ENCODE measurements around the gene SELENOO. TPM values are rescaled to one million over a fixed set of nuclear protein-coding genes. Genes with fewer than 3 reads are reported as not detected.
"Not testable (repeated sequence)": the region's sequence is repeated elsewhere in the genome, so short reads cannot be mapped to it uniquely, and the experiment has no call there.

The SELENOO gene
- total RNA-seq = 12.7 TPM
- long read RNA-seq, transcript SELENOO-201 (9 exons, 2,315 nt) = major isoform, 32 of 65 reads
- long read RNA-seq, partial matches to known transcripts = 7 of 65 reads
- long read RNA-seq, other reads (novel, unspliced or antisense) = 26 of 65 reads

GRCh38 chr22:50200461-50201190 lies at the start of gene SELENOO:
Gene SELENOO (plus strand): TSS chr22:50201011. CDS start chr22:50201037, 26 bp downstream.
- DNase-seq (ENCODE audit: low spot score) = peak; percentile 95
- intact Hi-C loops (cut with DNase I) = loop anchor here (10.0 kb wide), 2 partner anchors 236 to 266 kb away; partner anchors contain the start of gene PIM3

GRCh38 chr22:50151571-50152537 lies 49.0 kb upstream of the SELENOO start:
- DNase-seq (ENCODE audit: low spot score) = no peak
- intact Hi-C loops (cut with DNase I) = no loop called here

- intact Hi-C loops (cut with DNase I) = no loop called here
- no peak for DNase-seq (ENCODE audit: low spot score)
Observed at GRCh38 chr22:50153056-50153755, 47.6 kb upstream of the SELENOO start.

GRCh38 chr22:50153756-50154140 lies 47.1 kb upstream of the SELENOO start:
- intact Hi-C loops (cut with DNase I) = no loop called here
- no peak for DNase-seq (ENCODE audit: low spot score)

- intact Hi-C loops (cut with DNase I) = no loop called here
- DNase-seq (ENCODE audit: low spot score) = no peak
Observed at GRCh38 chr22:50157709-50158375, 43.0 kb upstream of the SELENOO start.

GRCh38 chr22:50160947-50161346 lies 39.9 kb upstream of the SELENOO start:
- no peak for DNase-seq (ENCODE audit: low spot score)
- intact Hi-C loops (cut with DNase I) = no loop called here

GRCh38 chr22:50161508-50162390 lies 39.1 kb upstream of the SELENOO start:
- DNase-seq (ENCODE audit: low spot score) = no peak
- intact Hi-C loops (cut with DNase I) = no loop called here

GRCh38 chr22:50162391-50162956 lies 38.3 kb upstream of the SELENOO start:
- intact Hi-C loops (cut with DNase I) = no loop called here
- DNase-seq (ENCODE audit: low spot score) = no peak

- intact Hi-C loops (cut with DNase I) = no loop called here
Observed at GRCh38 chr22:50165436-50166123, 35.2 kb upstream of the SELENOO start.

GRCh38 chr22:50167689-50168489 lies 32.9 kb upstream of the SELENOO start:
- intact Hi-C loops (cut with DNase I) = no loop called here
- no peak for DNase-seq (ENCODE audit: low spot score)

More at GRCh38 chr22:50165436-50166123, 35.2 kb upstream of the SELENOO start:
- no peak for DNase-seq (ENCODE audit: low spot score)

- DNase-seq (ENCODE audit: low spot score); intact Hi-C loops (cut with DNase I): not testable (repeated sequence)
Observed at GRCh38 chr22:50168490-50169180, 32.2 kb upstream of the SELENOO start.

- intact Hi-C loops (cut with DNase I) = no loop called here
- DNase-seq (ENCODE audit: low spot score) = no peak
Observed at GRCh38 chr22:50169181-50169759, 31.5 kb upstream of the SELENOO start.

- DNase-seq (ENCODE audit: low spot score) = peak; percentile 90
- intact Hi-C loops (cut with DNase I) = no loop called here
Observed at GRCh38 chr22:50169774-50170341, 31.0 kb upstream of the SELENOO start.

- DNase-seq (ENCODE audit: low spot score) = no peak
- intact Hi-C loops (cut with DNase I) = no loop called here
Observed at GRCh38 chr22:50170453-50171318, 30.1 kb upstream of the SELENOO start, which contains the start of gene PANX2. Gene PANX2 (plus strand): TSS chr22:50170731. CDS start chr22:50170731, 0 bp downstream.

Data from cardiac septum (tissue), 1 donor.